HG03025 (cell line): ENCODE measurements around the gene F13B.
"Not testable (repeated sequence)": the region's sequence is repeated elsewhere in the genome, so short reads cannot be mapped to it uniquely, and the experiment has no call there.

Experiments
- ATAC-seq: cut with Tn5 transposase; IDR thresholded peaks from one replicate; pipeline ENCODE4 v1.9.1; 2021; ENCODE audit warnings: mild to moderate bottlenecking, moderate library complexity; ENCODE audit not compliant: unreplicated experiment, low FRiP score

Gene F13B, protein sequence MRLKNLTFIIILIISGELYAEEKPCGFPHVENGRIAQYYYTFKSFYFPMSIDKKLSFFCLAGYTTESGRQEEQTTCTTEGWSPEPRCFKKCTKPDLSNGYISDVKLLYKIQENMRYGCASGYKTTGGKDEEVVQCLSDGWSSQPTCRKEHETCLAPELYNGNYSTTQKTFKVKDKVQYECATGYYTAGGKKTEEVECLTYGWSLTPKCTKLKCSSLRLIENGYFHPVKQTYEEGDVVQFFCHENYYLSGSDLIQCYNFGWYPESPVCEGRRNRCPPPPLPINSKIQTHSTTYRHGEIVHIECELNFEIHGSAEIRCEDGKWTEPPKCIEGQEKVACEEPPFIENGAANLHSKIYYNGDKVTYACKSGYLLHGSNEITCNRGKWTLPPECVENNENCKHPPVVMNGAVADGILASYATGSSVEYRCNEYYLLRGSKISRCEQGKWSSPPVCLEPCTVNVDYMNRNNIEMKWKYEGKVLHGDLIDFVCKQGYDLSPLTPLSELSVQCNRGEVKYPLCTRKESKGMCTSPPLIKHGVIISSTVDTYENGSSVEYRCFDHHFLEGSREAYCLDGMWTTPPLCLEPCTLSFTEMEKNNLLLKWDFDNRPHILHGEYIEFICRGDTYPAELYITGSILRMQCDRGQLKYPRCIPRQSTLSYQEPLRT

DNA sequence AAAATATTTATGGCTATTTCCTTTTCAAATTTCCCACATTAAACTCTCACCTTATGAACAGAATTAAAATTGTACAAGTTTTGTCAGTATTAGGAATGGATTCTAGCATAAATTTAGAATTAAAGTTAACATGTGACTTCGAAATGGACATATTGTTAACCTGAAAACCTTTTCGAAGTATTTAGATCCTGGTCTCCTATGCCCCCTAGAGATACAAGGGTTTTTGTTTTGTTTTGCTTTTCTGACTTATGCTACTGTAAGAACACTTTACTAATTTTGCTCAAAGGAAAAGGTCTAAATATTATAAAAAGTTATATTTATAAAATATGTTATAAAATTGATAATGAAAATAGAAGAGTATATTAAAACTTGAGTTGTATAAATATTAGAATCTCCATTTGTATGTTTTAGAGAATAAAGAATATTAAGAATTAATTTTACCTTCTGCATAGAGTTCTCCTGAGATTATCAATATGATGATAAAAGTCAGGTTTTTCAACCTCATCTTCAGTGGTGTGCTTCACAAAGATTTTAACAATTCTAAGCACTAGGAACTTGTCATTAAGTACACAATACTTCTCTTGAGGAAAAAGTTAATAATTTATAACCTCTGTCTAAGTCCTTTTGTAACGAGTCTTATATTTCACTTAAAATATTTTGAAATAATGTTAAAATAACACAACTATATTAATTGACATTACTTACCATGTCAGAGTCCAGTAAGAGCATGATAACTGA lies at the start of gene F13B:
F13B (minus strand) TSS at position 542 of the 738 bp plus-strand sequence; CDS start at position 505, 37 bp downstream.
- ATAC-seq, result no peak

DNA sequence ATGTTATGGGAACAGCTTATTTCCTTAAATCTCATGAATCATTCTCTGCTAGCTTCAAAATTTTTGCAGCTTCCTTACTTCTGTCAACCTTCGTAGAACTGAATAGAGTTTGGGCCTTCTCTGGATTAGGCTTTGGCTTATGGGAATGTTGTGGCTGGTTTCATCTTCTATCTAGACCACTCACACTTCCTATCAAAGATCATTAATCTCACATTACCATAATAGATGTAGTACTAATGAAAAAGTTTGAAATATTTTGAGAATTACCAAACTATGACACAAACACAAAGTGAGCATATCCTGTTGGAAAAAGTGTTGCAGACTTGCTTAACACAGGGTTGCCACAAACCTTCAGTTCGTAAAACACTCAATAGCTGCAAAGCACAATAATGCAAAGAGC lies 49.1 kb upstream of the F13B start:
- no peak for ATAC-seq

- no peak for ATAC-seq
Measured at GRCh38 chr1:197106869-197107268, 39.8 kb upstream of the F13B start.

DNA sequence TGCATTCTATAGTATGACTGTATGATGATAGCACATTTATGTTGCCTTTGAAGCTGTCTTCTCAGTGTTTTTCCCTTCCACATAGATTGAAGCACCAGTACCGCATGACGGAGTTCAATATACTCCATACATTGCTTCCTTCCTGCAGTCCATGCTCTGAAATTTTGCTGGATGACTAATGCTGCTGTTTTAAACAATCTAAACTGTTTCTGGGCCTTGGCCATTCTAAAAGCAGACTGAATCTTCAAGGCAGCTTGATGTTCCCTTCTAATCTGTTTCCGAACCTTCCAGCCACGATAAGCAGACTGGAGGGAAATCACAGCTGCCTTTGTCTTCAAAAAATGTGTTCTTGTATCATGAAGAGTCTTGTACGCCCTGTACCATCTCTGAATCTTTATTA lies 36.2 kb upstream of the F13B start:
- no peak for ATAC-seq

- no peak for ATAC-seq
Measured at GRCh38 chr1:197101978-197102377, 34.9 kb upstream of the F13B start.

DNA sequence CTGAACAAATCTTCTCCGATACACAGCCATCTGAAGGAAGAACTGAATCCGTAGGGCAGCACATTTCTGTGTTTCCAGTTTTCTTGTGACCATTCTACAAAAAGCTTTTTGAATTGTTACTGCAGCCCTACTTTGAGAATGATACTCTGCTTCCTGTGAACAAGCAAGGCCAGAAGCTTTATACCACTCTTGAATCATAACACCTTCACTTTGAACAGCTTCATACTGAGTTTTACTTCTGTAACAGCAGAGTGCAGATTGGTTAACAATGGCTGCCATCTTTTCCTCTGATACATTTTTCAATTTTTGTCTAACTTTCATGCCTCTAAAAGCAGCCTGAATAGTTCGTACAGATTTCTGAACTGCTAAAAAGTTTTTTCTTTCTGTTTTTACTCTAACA lies 33.6 kb upstream of the F13B start:
- no peak for ATAC-seq

DNA sequence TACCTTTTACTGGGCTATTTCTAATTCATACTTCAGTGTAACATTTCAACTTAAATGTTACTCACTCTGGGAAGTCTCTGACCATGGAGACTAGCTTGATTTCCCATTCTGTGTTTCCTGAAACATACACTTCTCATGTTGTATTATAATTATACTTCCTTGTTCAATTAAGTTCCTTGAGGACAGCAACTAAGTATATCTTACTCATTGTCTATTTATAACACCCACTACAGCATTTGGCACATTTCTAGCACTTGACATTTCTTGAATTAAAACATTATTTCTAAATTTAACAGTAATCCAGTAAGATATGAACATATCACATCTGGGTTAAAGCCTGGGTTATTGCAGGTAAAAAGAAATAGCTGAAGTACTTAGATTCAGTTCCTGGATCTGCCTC lies 32.4 kb upstream of the F13B start:
- ATAC-seq, result no peak

GRCh38 chr1:197096971-197097370 lies 29.9 kb upstream of the F13B start:
- ATAC-seq, result not testable (repeated sequence)

- ATAC-seq, result no peak
Measured at GRCh38 chr1:197096137-197096536, 29.1 kb upstream of the F13B start.

DNA sequence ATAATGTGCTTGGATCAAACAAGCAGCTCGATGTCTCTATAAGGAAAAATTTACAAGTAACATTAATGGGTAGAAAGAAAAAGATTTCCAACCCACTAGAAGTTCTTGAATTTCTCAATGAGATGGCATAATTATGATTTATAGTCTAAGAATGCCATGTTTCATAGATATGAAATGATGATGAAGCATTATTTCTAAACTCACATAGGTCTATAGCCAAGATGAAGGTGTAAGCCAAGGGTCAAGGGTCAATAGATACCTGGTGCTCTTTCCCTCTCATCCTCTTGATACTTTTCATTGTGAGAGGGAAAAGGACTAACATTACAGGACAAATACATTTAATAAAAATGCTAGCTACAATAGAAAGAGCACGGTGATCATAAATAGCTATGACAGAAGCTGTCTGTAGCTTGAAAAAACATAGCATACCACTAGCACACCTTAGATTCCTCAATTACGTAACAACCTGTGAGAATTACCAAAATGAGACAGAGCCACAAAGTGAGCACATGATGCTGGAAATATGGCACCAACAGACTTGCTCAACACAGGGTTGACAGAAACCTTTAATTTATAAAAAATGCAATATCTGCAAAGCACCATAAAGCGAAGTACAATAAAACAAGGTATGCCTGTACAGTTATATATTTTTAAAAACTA lies 26.3 kb upstream of the F13B start:
- ATAC-seq, result no peak

GRCh38 chr1:197092491-197093023 lies 25.5 kb upstream of the F13B start:
- no peak for ATAC-seq

GRCh38 chr1:197083474-197083873 lies 16.4 kb upstream of the F13B start:
- ATAC-seq, result no peak

- ATAC-seq, result no peak
Measured at GRCh38 chr1:197081117-197081753, 14.2 kb upstream of the F13B start.

DNA sequence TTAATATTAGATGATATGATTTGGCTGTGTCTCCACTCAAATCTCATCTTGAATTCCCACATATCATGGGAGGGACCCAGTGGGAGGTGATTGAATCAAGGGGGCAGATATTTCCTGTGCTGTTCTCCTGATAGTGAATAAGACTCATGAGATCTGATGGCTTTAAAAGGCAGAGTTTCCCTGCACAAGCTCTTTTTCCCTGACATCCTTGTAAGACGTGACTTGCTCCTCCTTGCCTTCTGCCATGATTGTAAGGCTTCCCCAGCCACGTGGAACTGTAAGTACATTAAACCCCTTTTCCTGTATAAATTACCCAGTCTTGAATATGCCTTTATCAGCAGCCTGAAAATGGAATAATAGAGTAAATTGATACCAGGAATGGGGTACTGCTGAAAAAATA lies 13.3 kb upstream of the F13B start:
- no peak for ATAC-seq

DNA sequence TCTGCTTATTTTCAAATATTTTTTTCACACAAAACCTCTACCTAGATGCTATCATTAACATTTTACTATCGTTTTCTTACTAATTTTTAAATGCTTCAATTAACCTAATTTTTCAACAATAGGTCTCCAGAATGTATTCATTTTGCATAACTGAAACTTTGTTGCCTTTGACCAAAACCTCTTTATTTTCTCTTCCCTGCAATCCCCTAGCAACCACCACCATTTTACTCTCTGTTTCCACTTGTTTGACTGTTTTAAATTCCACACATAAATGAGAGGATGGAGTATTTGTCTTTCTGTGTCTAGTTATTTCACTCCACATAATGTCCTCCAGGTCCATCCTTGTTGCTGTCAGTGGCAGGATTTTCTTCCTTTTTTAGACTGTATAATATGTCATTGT lies 9.5 kb upstream of the F13B start:
- ATAC-seq, result no peak

GRCh38 chr1:197073978-197074377 lies 6.9 kb upstream of the F13B start:
- ATAC-seq, result no peak

- no peak for ATAC-seq
Measured at GRCh38 chr1:197067457-197067818, 378 bp upstream of the F13B start.

DNA sequence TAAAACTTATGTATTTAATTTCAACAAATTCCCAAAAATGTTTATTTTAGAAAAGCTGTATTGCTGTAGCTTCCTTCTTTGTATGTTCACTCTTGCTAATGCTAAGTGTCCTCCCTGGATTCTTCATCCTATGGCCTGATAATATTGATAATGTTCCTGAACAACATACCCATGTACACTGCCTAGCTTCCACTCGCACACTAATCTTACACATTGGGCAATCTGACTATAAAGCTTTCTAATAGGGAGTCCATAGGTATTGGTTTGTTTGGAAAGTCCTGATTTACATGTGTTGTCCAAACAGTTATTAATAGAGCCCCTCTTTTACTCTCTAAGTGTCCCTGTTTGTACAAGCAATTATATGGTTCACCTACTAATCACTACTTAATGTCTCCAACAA lies 783 bp downstream of the F13B start:
- no peak for ATAC-seq

DNA sequence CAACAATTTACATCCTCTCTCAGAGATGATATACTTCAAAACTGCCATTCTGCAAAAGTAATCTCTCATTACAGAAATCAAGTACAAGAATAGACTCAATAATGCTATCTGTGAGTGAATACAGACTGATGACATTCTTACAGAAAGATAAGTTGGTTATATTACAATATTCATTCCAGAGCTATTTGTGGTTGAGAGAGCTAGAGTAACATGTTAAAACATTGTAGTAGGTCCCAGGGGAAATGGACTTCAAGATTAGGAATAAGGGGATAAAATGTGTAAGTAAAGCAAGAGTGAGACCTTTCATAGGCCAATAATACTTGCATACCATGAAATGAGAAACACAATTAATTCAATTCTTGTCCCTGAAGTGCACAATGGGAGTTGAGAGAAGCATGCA lies 1.5 kb downstream of the F13B start:
- no peak for ATAC-seq

GRCh38 chr1:197063212-197063611 lies 3.8 kb downstream of the F13B start:
- no peak for ATAC-seq
